GM12892 (cell line): ENCODE results near the gene CACNA1C.

Experiments used
- POLR2A ChIP-seq: IDR thresholded peaks from 2 replicates; pipeline ENCODE4 v1.6.1; 2011; ENCODE audit warnings: low read depth, low read length, control low read depth
- POLR2AphosphoS5 ChIP-seq: IDR thresholded peaks from 2 replicates; pipeline ENCODE4 v1.6.1; 2011; ENCODE audit warnings: low read depth, low read length, control low read depth

DNA sequence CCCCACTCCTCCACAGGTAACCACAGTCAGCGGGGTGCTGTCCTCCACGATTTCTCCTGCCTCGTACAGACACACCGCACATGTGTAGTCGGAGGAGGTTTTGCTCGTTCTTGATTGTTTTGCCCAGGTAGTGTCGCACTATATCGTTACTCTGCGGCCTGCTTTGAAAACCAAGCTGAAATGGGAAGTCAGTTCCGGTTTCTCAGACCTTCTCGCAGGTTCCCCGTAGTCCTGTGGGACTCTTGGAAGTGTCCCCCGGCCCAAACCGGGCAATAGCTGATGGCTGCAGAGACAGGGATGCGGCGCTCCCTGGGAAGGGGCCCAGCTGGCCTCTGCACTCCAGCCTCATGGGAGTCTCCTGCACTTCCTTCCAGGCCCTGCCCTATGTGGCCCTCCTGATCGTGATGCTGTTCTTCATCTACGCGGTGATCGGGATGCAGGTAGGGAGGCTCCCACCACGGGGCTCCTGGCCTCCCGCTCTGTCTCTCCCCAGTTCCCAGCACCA is 600.7 kb downstream of the CACNA1C start:
- TF ChIP-seq POLR2A (no peak), POLR2AphosphoS5 (no peak)
